SK-N-SH treated with all-trans-retinoic acid at 6 μM for 48 hours (cell line): Measurements from ENCODE around the gene PALLD.

Experiments
- ATAC-seq: fragments of 200-7000 bp; cut with Tn5 transposase; 3 replicates; pipeline ENCODE4 v1.9.1; 2020; ENCODE audit warnings: mild to moderate bottlenecking, moderate library complexity
- ARNTL ChIP-seq: fragments of 450-650 bp; formaldehyde crosslinking; IDR thresholded peaks from 2 replicates; pipeline ENCODE4 v1.5.0; 2020; ENCODE audit warnings: low read depth, mild to moderate bottlenecking, moderate library complexity, borderline replicate concordance
- BACH2 ChIP-seq: fragments of 250-450 bp; sonication (Bioruptor Pico); IDR thresholded peaks from 2 replicates; pipeline ENCODE4 v1.9.0; 2021; ENCODE audit warnings: mild to moderate bottlenecking, borderline replicate concordance
- CREB5 ChIP-seq: fragments of 250-450 bp; sonication (Bioruptor Pico); IDR thresholded peaks from 2 replicates; pipeline ENCODE4 v1.5.1; 2020; ENCODE audit warnings: low read depth, mild to moderate bottlenecking, moderate library complexity
- CSDC2 ChIP-seq: fragments of 250-450 bp; sonication (Bioruptor Pico); IDR thresholded peaks from 2 replicates; pipeline ENCODE4 v1.5.0; 2020; ENCODE audit warnings: mild to moderate bottlenecking, moderate library complexity
- CSRNP3 ChIP-seq: fragments of 250-450 bp; sonication (Bioruptor Pico); IDR thresholded peaks from 2 replicates; pipeline ENCODE4 v1.5.1; 2021; ENCODE audit warnings: mild to moderate bottlenecking, moderate library complexity
- GLIS3 ChIP-seq: fragments of 250-450 bp; sonication (Bioruptor Pico); IDR thresholded peaks from 2 replicates; pipeline ENCODE4 v1.5.0; 2020; ENCODE audit warnings: mild to moderate bottlenecking, moderate library complexity
- ISL1 ChIP-seq: fragments of 250-450 bp; sonication (Bioruptor Pico); IDR thresholded peaks from 2 replicates; pipeline ENCODE4 v2.1.2; 2022; ENCODE audit warnings: mild to moderate bottlenecking, moderate library complexity
- OSR1 ChIP-seq: fragments of 250-450 bp; sonication (Bioruptor Pico); IDR thresholded peaks from 2 replicates; pipeline ENCODE4 v1.8.0; 2022; ENCODE audit warnings: moderate library complexity, mild to moderate bottlenecking, inconsistent platforms
- PPARA ChIP-seq: fragments of 250-450 bp; sonication (Bioruptor Pico); IDR thresholded peaks from 2 replicates; pipeline ENCODE4 v1.5.0; 2020; ENCODE audit warnings: mild to moderate bottlenecking, borderline replicate concordance
- RARB ChIP-seq: fragments of 250-450 bp; sonication (Bioruptor Pico); IDR thresholded peaks from 2 replicates; pipeline ENCODE4 v1.8.0; 2021; ENCODE audit warnings: mild to moderate bottlenecking, moderate library complexity
- SNAI2 ChIP-seq: fragments of 250-450 bp; sonication (Bioruptor Pico); IDR thresholded peaks from 2 replicates; pipeline ENCODE4 v1.5.0; 2020; ENCODE audit warnings: mild to moderate bottlenecking, moderate library complexity
- TCF4 ChIP-seq: fragments of 250-450 bp; sonication (Bioruptor Pico); IDR thresholded peaks from 2 replicates; pipeline ENCODE4 v1.8.0; 2021; ENCODE audit warnings: mild to moderate bottlenecking, moderate library complexity, borderline replicate concordance
- TOX ChIP-seq: fragments of 250-450 bp; sonication (Bioruptor Pico); IDR thresholded peaks from 2 replicates; pipeline ENCODE4 v1.8.0; 2021; ENCODE audit warnings: mild to moderate bottlenecking, moderate library complexity, borderline replicate concordance
- TSHZ2 ChIP-seq: fragments of 250-450 bp; sonication (Bioruptor Pico); IDR thresholded peaks from 2 replicates; pipeline ENCODE4 v1.5.0; 2020; ENCODE audit warnings: mild to moderate bottlenecking, moderate library complexity
- ZC3H10 ChIP-seq: fragments of 250-450 bp; sonication (Bioruptor Pico); IDR thresholded peaks from 2 replicates; pipeline ENCODE4 v1.5.1; 2021; ENCODE audit warnings: mild to moderate bottlenecking, moderate library complexity
- ZFP3 ChIP-seq: fragments of 250-450 bp; sonication (Bioruptor Pico); IDR thresholded peaks from 2 replicates; pipeline ENCODE4 v1.5.0; 2020; ENCODE audit warnings: mild to moderate bottlenecking, moderate library complexity
- ZFP30 ChIP-seq: fragments of 450-650 bp; formaldehyde crosslinking; IDR thresholded peaks from 2 replicates; pipeline ENCODE4 v1.5.0; 2022; ENCODE audit warnings: mild to moderate bottlenecking, moderate library complexity
- ZNF8 ChIP-seq: fragments of 450-650 bp; formaldehyde crosslinking; IDR thresholded peaks from 2 replicates; pipeline ENCODE4 v1.5.0; 2020; ENCODE audit warnings: mild to moderate bottlenecking, moderate library complexity
- TF ChIP-seq, protein P1 (sequence below): fragments of 250-450 bp; sonication (Bioruptor Pico); IDR thresholded peaks from 2 replicates; pipeline ENCODE4 v1.8.0; 2020; ENCODE audit warnings: mild to moderate bottlenecking, moderate library complexity, borderline replicate concordance

Gene PALLD

GRCh38 chr4:168550064-168550766 is 53.4 kb downstream of the PALLD start (continued):
- TF ChIP-seq ZNF8 (CRISPR knock-in tag), result no peak
- TF ChIP-seq OSR1, result no peak
- TF ChIP-seq TOX (CRISPR knock-in tag), result no peak
- TF ChIP-seq CREB5, result no peak
- no peak for TF ChIP-seq RARB (CRISPR knock-in tag)
- TF ChIP-seq ZC3H10, result no peak
- TF ChIP-seq, all 23 proteins: peak for 0

DNA sequence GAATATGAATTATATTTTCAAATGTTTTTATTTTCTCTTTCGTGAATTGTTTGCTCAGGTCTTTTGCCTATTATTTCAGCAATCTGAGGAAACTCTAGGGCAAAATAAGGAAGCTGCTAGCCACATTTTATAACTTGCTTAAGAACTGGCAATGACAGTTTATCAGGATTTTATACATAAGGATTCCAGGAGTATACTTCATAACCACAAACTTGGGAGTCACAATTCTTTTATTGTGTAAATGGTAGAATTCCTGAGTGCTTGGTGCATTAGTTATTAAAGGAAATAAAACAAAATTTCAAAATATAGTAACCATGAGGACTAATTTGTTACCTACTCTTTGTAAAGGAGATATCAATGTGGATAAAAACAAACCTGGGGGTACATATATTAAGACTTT is 54.4 kb downstream of the PALLD start:
- peak; percentile 72 for ATAC-seq
- TF ChIP-seq ISL1 (0 out of 2 replicates have a peak, but pooled peaks have one; percentile 14), TOX (CRISPR knock-in tag) (no peak), PPARA (CRISPR knock-in tag) (no peak)
- TF ChIP-seq, all 23 proteins: peak for 1

DNA sequence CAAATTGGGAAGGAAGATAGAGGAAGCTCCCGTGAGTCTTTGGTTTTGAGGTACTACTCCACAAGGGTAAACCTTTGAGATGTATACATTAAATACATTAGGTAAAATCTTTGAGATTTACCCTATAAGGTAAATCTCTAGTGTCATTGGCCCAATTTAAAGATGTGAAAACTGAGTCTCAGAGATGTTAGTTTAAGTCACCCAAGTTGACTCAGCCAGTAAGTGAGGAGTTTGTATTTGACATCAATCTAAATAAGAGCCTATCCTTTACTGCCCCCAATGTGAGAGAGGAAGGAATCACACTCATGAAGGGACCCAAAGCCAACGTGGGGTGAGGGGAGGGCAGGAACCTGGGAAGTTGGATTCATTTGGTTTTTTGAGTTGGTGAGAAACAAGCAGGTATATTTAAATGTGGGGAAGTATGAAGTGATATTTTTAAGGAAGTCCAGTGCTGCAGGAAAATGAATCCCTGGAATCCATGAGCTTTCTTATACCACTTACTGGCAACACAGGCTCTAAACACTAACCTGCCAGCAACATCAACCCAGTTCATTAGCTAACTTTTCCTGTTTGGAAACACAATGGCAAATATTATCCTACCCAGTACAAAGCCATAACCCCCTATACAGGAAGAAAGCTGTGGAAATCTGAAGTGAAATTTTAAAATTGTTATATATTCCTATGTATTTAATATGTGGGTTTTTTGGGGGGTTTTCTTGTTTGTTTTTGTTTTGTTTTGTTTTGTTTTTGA is 55.3 kb downstream of the PALLD start:
- peak; percentile 35; the same call in 1 of the 3 replicates for ATAC-seq
- TF ChIP-seq CSRNP3 (CRISPR knock-in tag) (no peak), ZFP3 (0 out of 2 replicates have a peak, but pooled peaks have one; percentile 21)
- TF ChIP-seq, all 23 proteins: peak for 1

DNA sequence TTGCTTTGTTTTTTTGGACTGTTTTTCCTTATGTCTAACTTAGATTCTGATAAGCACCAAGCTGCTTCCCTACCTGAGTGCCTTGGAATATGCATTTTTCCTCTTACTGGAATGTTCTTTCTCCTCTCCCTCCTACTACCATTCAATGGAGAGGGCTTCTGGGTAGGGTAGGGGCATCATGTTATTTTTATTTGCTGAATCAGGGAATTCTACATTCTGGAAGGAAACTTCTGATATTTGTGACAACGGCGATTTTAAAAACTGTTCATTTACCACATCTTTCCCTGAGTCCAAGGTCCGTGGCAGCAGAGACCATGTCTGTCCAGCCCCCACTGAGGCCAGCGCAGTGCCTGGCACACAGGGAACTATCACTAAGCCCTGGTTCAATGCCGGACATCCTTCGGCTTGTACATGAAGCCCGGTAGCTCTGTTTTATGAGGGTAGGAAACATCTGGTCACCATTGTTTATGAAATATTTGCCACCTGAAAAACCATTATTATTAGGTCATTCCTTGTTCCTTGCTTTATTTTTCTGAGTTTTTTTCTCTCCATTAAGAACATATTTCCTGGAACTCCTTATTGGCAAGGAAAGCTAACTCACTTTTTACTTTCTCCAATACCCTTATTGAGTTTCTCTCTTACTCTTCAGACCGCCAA is 57.0 kb downstream of the PALLD start:
- no peak for TF ChIP-seq ARNTL (CRISPR knock-in tag)
- TF ChIP-seq CSRNP3 (CRISPR knock-in tag), result no peak
- TF ChIP-seq GLIS3 (CRISPR knock-in tag), result no peak
- TF ChIP-seq TCF4 (CRISPR knock-in tag), result no peak
- no peak for TF ChIP-seq ZFP30
- no peak for TF ChIP-seq CSDC2 (CRISPR knock-in tag)
- TF ChIP-seq TOX (CRISPR knock-in tag), result no peak
- TF ChIP-seq SNAI2 (CRISPR knock-in tag), result no peak
- TF ChIP-seq ISL1, result no peak
- TF ChIP-seq OSR1, result no peak
- TF ChIP-seq, all 23 proteins: peak for 0
- ATAC-seq, result no peak

GRCh38 chr4:168555437-168555836 is 58.6 kb downstream of the PALLD start:
- no peak for ATAC-seq
- TF ChIP-seq TOX (CRISPR knock-in tag), result no peak
- TF ChIP-seq GLIS3 (CRISPR knock-in tag), result no peak
- TF ChIP-seq ZC3H10, result no peak
- no peak for TF ChIP-seq BACH2
- no peak for TF ChIP-seq TSHZ2 (CRISPR knock-in tag)
- TF ChIP-seq OSR1, result no peak
- TF ChIP-seq PPARA (CRISPR knock-in tag), result no peak
- TF ChIP-seq ARNTL (CRISPR knock-in tag), result no peak
- TF ChIP-seq ISL1, result no peak
- TF ChIP-seq CREB5, result no peak
- TF ChIP-seq ZFP3, result no peak
- TF ChIP-seq, protein P1, sequence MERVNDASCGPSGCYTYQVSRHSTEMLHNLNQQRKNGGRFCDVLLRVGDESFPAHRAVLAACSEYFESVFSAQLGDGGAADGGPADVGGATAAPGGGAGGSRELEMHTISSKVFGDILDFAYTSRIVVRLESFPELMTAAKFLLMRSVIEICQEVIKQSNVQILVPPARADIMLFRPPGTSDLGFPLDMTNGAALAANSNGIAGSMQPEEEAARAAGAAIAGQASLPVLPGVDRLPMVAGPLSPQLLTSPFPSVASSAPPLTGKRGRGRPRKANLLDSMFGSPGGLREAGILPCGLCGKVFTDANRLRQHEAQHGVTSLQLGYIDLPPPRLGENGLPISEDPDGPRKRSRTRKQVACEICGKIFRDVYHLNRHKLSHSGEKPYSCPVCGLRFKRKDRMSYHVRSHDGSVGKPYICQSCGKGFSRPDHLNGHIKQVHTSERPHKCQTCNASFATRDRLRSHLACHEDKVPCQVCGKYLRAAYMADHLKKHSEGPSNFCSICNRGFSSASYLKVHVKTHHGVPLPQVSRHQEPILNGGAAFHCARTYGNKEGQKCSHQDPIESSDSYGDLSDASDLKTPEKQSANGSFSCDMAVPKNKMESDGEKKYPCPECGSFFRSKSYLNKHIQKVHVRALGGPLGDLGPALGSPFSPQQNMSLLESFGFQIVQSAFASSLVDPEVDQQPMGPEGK (CRISPR knock-in tag), result no peak
